Gastroesophageal sphincter (tissue), 4 donors: Measurements from ENCODE around the gene MCM3. TPM values are rescaled to one million over a fixed set of nuclear protein-coding genes. Genes with fewer than 3 reads are reported as not detected.
A peak's percentile ranks its signal among the peaks of the same experiment; 100 is the strongest.

Source experiments
- ATAC-seq: fragments of 150-250 bp; one replicate; pipeline ENCODE4 v1.9.1; 2016; ENCODE audit warnings: mild to moderate bottlenecking, moderate library complexity
- H3K27ac ChIP-seq, 4 donors: fragments of 200-600 bp; sonication (generic) in 3 of 4; 1 replicate in 3 of 4; 2 replicates in 1 of 4; pipeline ENCODE4 v1.5.1; 2016 to 2019
- H3K27me3 ChIP-seq: fragments of 200-600 bp; sonication (generic); one replicate; pipeline ENCODE4 v1.5.1; 2019
- H3K36me3 ChIP-seq, 2 donors: fragments of 200-600 bp; sonication (generic); one replicate each; pipeline ENCODE4 v1.5.1; 2019; ENCODE audit warnings: control low read depth in 1 of 2
- H3K4me1 ChIP-seq, 3 donors: fragments of 200-600 bp; sonication (generic); 1 replicate in 2 of 3; 2 replicates in 1 of 3; pipeline ENCODE4 v1.5.1; 2016 to 2019; ENCODE audit warnings: control low read depth in 2 of 3
- H3K4me3 ChIP-seq, 2 donors: fragments of 200-600 bp; sonication (generic); one replicate each; pipeline ENCODE4 v1.5.1; 2019; ENCODE audit warnings: mild to moderate bottlenecking in 1 of 2, moderate library complexity in 1 of 2
- H3K9me3 ChIP-seq, 3 donors: fragments of 200-600 bp; sonication (generic); one replicate each; pipeline ENCODE4 v1.5.1; 2017 to 2019; ENCODE audit warnings: control low read depth in 2 of 3
- CTCF ChIP-seq, 4 experiments: fragments of 200-600 bp in 2 of 4; fragments of 450-650 bp in 2 of 4; sonication (generic) in 1 of 4; IDR thresholded peaks; one replicate each; pipeline ENCODE4 v1.5.1; 2017 to 2019; ENCODE audit warnings: antibody characterized with exemption in 4 of 4, mild to moderate bottlenecking in 2 of 4, moderate library complexity in 2 of 4
- EP300 ChIP-seq: sonication (generic); formaldehyde crosslinking; IDR thresholded peaks from one replicate; pipeline ENCODE4 v1.6.1; 2017; ENCODE audit warnings: antibody characterized with exemption, mild to moderate bottlenecking
- POLR2A ChIP-seq, 2 donors: fragments of 450-650 bp; IDR thresholded peaks; one replicate each; pipeline ENCODE4 v1.6.1; 2017; ENCODE audit warnings: antibody characterized with exemption in 2 of 2, mild to moderate bottlenecking in 2 of 2, moderate library complexity in 1 of 2
- POLR2AphosphoS5 ChIP-seq: sonication (generic); formaldehyde crosslinking; IDR thresholded peaks from one replicate; pipeline ENCODE4 v1.6.1; 2017; ENCODE audit warnings: antibody characterized with exemption
- WGBS, 2 donors: methylation state at CpG; one replicate each; pipeline ENCODE4 v1.1.5; 2018; ENCODE audit warnings: low coverage in 1 of 2; 5-methylcytosine and 5-hydroxymethylcytosine counted together
- total RNA-seq, 4 donors: library from RNA; depleted of rRNA; stranded (reverse); fragments of >200 nt; gene quantifications; one replicate each; pipeline ENCODE4 v1.1.0, GENCODE V29; 2016

Gene MCM3
- total RNA-seq, 4 donors from 2014 or later, result 36.1 to 53.3 (median 45.4) TPM

- peaks cover 0 to 27% (median 2%) of the 10 kb centered on the region in 3 donors for H3K4me1 ChIP-seq
- no peaks in the 10 kb centered on the region for H3K27me3 ChIP-seq
- 10 to 14% methylated on average over 12 of the region's 12 CpGs for WGBS, 2 donors
- no peak for TF ChIP-seq EP300
- peak in 3 of 4 experiments; percentile 20 to 36 (median 33) for TF ChIP-seq CTCF (IDR thresholded peaks at IDR 0.05)
- peaks cover 0 to 23% of the 10 kb centered on the region in 2 donors for H3K36me3 ChIP-seq
- no peak for ATAC-seq
- H3K4me3 ChIP-seq, result peak overlapping the region; percentile 58 to 77
- H3K27ac ChIP-seq, result peak overlapping the region in 3 of 4 donors; percentile 58 to 71 (median 68)
- H3K9me3 ChIP-seq, result no peaks in the 10 kb centered on the region
Measured at GRCh38 chr6:52285177-52286068, 881 bp upstream of the MCM3 start.

- TF ChIP-seq EP300 (no peak), CTCF (IDR thresholded peaks at IDR 0.05) (no peak), POLR2A (IDR thresholded peaks at IDR 0.05) (no peak), POLR2AphosphoS5 (no peak)
- 0% methylated on average over 2 to 4 of the region's 14 CpGs for WGBS, 2 donors
- Histone ChIP-seq H3K9me3 (no peaks in the 10 kb centered on the region), H3K36me3 (peaks cover 0 to 37% of the 10 kb centered on the region in 2 donors), H3K27me3 (no peaks in the 10 kb centered on the region), H3K4me1 (peaks cover 0 to 27% (median 2%) of the 10 kb centered on the region in 3 donors), H3K27ac (peak overlapping the region in 3 of 4 donors; percentile 79 to 82 (median 79)), H3K4me3 (peak overlapping the region; percentile 58 to 77)
- ATAC-seq, result no peak
Measured at GRCh38 chr6:52284131-52284459, 447 bp downstream of the MCM3 start.

- ATAC-seq, result no peak
- peaks cover 0 to 27% (median 2%) of the 10 kb centered on the region in 3 donors for H3K4me1 ChIP-seq
- no peak for TF ChIP-seq EP300
- TF ChIP-seq POLR2AphosphoS5, result no peak
- no peak for TF ChIP-seq CTCF (IDR thresholded peaks at IDR 0.05)
- no peak for TF ChIP-seq POLR2A (IDR thresholded peaks at IDR 0.05)
- no peak overlapping the region for H3K4me3 ChIP-seq
- no peaks in the 10 kb centered on the region for H3K27me3 ChIP-seq
- 58 to 70% methylated on average over 6 of the region's 6 CpGs for WGBS, 2 donors
- no peak overlapping the region for H3K27ac ChIP-seq
- no peaks in the 10 kb centered on the region for H3K9me3 ChIP-seq
- H3K36me3 ChIP-seq, result peaks cover 0 to 46% of the 10 kb centered on the region in 2 donors
Measured at GRCh38 chr6:52283111-52283510, 1.4 kb downstream of the MCM3 start.

GRCh38 chr6:52276130-52276529 lies 8.4 kb downstream of the MCM3 start:
- Histone ChIP-seq H3K4me3 (no peak overlapping the region), H3K27me3 (no peaks in the 10 kb centered on the region), H3K36me3 (peaks cover 2 to 100% of the 10 kb centered on the region in 2 donors), H3K9me3 (no peaks in the 10 kb centered on the region), H3K4me1 (no peaks in the 10 kb centered on the region), H3K27ac (no peak overlapping the region)
- WGBS, 2 donors, result 86 to 93% methylated on average over 6 to 8 of the region's 10 CpGs
- TF ChIP-seq POLR2AphosphoS5, result no peak
- TF ChIP-seq EP300, result no peak
- no peak for TF ChIP-seq CTCF (IDR thresholded peaks at IDR 0.05)
- TF ChIP-seq POLR2A (IDR thresholded peaks at IDR 0.05), result no peak
- ATAC-seq, result no peak
